Gastrocnemius medialis (tissue), 4 donors: Measurements from ENCODE around the gene EFCAB6.

Experiments used
- CTCF ChIP-seq, 5 experiments: fragments of 450-650 bp in 3 of 5; fragments of 200-600 bp in 2 of 5; sonication (generic) in 2 of 5; IDR thresholded peaks in 4 of 5; conservative IDR thresholded peaks in 1 of 5; 1 replicate in 4 of 5; 2 replicates in 1 of 5; pipeline ENCODE4 v1.5.1; 2016 to 2019; ENCODE audit warnings: antibody characterized with exemption in 5 of 5, mild to moderate bottlenecking in 3 of 5, moderate library complexity in 3 of 5
- POLR2A ChIP-seq, 2 donors: fragments of 450-650 bp; IDR thresholded peaks; one replicate each; pipeline ENCODE4 v1.6.1; 2017; ENCODE audit warnings: antibody characterized with exemption in 2 of 2, mild to moderate bottlenecking in 2 of 2, moderate library complexity in 2 of 2

DNA sequence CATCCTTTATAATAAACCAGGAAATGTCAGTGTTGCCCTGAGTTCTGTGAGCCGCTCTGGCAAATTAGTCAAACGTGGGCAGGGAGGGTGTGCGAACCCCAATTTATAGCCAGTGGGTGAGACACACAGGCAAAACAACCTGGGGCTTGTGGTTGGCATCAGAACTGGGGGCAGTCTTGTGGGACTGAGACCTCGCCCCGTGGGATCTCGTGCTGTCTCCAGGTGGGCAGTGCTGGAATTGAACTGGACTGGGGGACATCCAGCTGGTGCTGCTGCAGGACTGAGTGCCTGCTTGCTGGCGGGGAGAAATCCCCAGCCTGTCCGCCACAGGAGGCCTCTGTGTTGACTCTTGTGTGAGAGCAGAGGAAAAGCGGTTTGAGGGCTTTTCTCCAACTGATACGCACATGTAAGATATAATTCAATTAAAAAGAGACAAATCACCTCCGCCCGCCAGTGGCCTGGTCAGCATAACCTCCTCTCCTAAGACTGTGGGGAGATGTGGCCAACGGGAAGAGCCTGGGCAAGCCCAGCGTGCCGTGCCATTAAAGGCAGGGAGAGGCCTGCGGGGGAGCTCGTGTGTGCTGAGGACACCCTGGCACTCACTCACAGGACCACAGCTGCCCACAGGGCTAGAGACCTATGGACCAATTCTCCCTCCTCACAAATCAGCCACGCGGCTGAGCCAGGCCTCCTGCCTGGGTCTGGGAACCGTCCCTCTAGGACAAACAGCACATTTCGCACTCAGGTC, 31.9 kb upstream of the EFCAB6 start:
- TF ChIP-seq CTCF (IDR thresholded peaks at IDR 0.05 in 4 of 5, conservative IDR thresholded peaks at IDR 0.05 in 1 of 5) (no peak), POLR2A (IDR thresholded peaks at IDR 0.05) (no peak)
